Measurements from ENCODE around the gene NIF3L1. TPM values are rescaled to one million over a fixed set of nuclear protein-coding genes. Genes with fewer than 3 reads are reported as not detected.

Gene NIF3L1
- total RNA-seq, 1 experiment from 2014 or later, result 45.6 TPM

GRCh38 chr2:200930947-200931626 lies 41.9 kb downstream of the NIF3L1 start:
- POLR2A ChIA-PET (ENCODE audit: unreplicated experiment), result no interaction called here
- DNase-seq, result no peak
- no peaks in the 10 kb centered on the region for H3K4me1 ChIP-seq (replicated peaks; ENCODE audit: insufficient read depth)
- TF ChIP-seq EZH2 (IDR thresholded peaks at IDR 0.05; ENCODE audit: low read depth) (no peak), CTCF (conservative IDR thresholded peaks at IDR 0.05) (no peak)
- no peak overlapping the region for H2AFZ ChIP-seq
- H3K4me2 ChIP-seq, result no peak overlapping the region
- no peaks in the 10 kb centered on the region for H3K79me2 ChIP-seq (ENCODE audit: low read depth)
- H3K4me3 ChIP-seq, result no peak overlapping the region
- H3K27ac ChIP-seq, result no peak overlapping the region
- H4K20me1 ChIP-seq (ENCODE audit: insufficient read depth), result no peaks in the 10 kb centered on the region
- no peaks in the 10 kb centered on the region for H3F3A ChIP-seq (ENCODE audit: insufficient read depth, low read depth)
- intact Hi-C loops (cut with micrococcal nuclease; ENCODE audit: unreplicated experiment), result no loop called here
- no TSS peak for BruUV-seq (replicated peaks)
- H3K27me3 ChIP-seq (ENCODE audit: insufficient read depth, low read depth), result no peaks in the 10 kb centered on the region
- peaks cover 12% of the 10 kb centered on the region; the same call in 1 of the 2 replicates for H3K36me3 ChIP-seq (ENCODE audit: low read depth)
- CTCF ChIA-PET, result no interaction called here
- H3K9me2 ChIP-seq (ENCODE audit: insufficient read depth), result no peaks in the 10 kb centered on the region
- no peaks in the 10 kb centered on the region for H3K9me3 ChIP-seq (ENCODE audit: insufficient read depth, low read depth)

GRCh38 chr2:200939832-200940231 lies 50.7 kb downstream of the NIF3L1 start:
- Histone ChIP-seq H3K9me2 (ENCODE audit: insufficient read depth) (no peaks in the 10 kb centered on the region), H3F3A (ENCODE audit: insufficient read depth, low read depth) (peaks cover 3% of the 10 kb centered on the region; the same call in 1 of the 2 replicates), H2AFZ (no peak overlapping the region), H3K9me3 (ENCODE audit: insufficient read depth, low read depth) (no peaks in the 10 kb centered on the region), H3K4me2 (no peak overlapping the region), H3K36me3 (ENCODE audit: low read depth) (peaks cover 31% of the 10 kb centered on the region; the same call in 1 of the 2 replicates), H3K4me3 (no peak overlapping the region), H3K4me1 (replicated peaks; ENCODE audit: insufficient read depth) (peaks cover 11% of the 10 kb centered on the region), H3K27ac (no peak overlapping the region), H4K20me1 (ENCODE audit: insufficient read depth) (no peaks in the 10 kb centered on the region), H3K27me3 (ENCODE audit: insufficient read depth, low read depth) (no peaks in the 10 kb centered on the region), H3K79me2 (ENCODE audit: low read depth) (no peaks in the 10 kb centered on the region; the same call in 1 of the 2 replicates)
- CTCF ChIA-PET, result interaction anchor here (0.6 kb wide), 1 partner anchor 16 kb away, joined by 3 read pairs; no protein-coding TSS in a partner anchor
- intact Hi-C loops (cut with micrococcal nuclease; ENCODE audit: unreplicated experiment), result no loop called here
- DNase-seq, result no peak
- BruUV-seq (replicated peaks), result no TSS peak
- no peak for TF ChIP-seq CTCF (conservative IDR thresholded peaks at IDR 0.05)
- no peak for TF ChIP-seq EZH2 (IDR thresholded peaks at IDR 0.05; ENCODE audit: low read depth)
- POLR2A ChIA-PET (ENCODE audit: unreplicated experiment), result no interaction called here

DNA sequence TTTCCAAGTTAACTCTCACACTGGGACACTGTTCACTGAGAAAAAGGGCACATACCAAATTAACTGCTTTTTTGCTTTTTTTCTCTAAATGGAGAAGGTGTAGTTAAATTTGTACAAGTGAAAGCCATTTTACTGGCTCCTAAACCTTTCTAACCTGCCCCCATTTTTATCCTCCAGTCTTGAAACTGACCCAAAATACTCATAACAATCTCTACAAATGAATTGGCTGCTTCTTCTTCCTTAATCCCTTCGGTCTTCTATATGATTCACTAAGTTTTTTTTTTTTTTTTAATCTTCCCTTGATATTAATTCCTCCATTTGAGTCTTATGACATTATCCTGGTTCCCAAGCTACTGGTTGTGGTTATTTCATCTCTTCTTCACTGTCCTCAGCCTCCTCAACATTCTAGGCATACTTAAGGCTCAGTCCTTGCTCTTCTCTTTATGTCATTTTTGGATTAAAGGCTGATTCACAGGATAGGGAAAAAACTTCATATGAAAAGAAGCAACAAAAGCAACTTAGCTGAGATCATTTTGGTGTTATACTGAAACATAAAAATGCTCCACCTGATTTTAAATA lies 54.4 kb downstream of the NIF3L1 start:
- no peak overlapping the region for H3K4me2 ChIP-seq
- POLR2A ChIA-PET (ENCODE audit: unreplicated experiment), result no interaction called here
- no peaks in the 10 kb centered on the region for H3K9me3 ChIP-seq (ENCODE audit: insufficient read depth, low read depth)
- intact Hi-C loops (cut with micrococcal nuclease; ENCODE audit: unreplicated experiment), result no loop called here
- no TSS peak for BruUV-seq (replicated peaks)
- H2AFZ ChIP-seq, result no peak overlapping the region
- TF ChIP-seq CTCF (conservative IDR thresholded peaks at IDR 0.05) (no peak), EZH2 (IDR thresholded peaks at IDR 0.05; ENCODE audit: low read depth) (no peak)
- peaks cover 33% of the 10 kb centered on the region for H3K4me1 ChIP-seq (replicated peaks; ENCODE audit: insufficient read depth)
- no peak for DNase-seq
- H3K4me3 ChIP-seq, result no peak overlapping the region
- peaks cover 22% of the 10 kb centered on the region for H3F3A ChIP-seq (ENCODE audit: insufficient read depth, low read depth)
- H3K27ac ChIP-seq, result peak overlapping the region; percentile 95
- no peaks in the 10 kb centered on the region for H4K20me1 ChIP-seq (ENCODE audit: insufficient read depth)
- CTCF ChIA-PET, result no interaction called here
- H3K9me2 ChIP-seq (ENCODE audit: insufficient read depth), result no peaks in the 10 kb centered on the region
- H3K79me2 ChIP-seq (ENCODE audit: low read depth), result no peaks in the 10 kb centered on the region; the same call in 1 of the 2 replicates
- H3K36me3 ChIP-seq (ENCODE audit: low read depth), result peaks cover 28% of the 10 kb centered on the region; the same call in 1 of the 2 replicates
- no peaks in the 10 kb centered on the region for H3K27me3 ChIP-seq (ENCODE audit: insufficient read depth, low read depth)
